ENCODE results near the gene MBNL2.
A peak's percentile ranks its signal among the peaks of the same experiment; 100 is the strongest.
"Not testable (repeated sequence)": the region's sequence is repeated elsewhere in the genome, so short reads cannot be mapped to it uniquely, and the experiment has no call there.

The MBNL2 gene, protein sequence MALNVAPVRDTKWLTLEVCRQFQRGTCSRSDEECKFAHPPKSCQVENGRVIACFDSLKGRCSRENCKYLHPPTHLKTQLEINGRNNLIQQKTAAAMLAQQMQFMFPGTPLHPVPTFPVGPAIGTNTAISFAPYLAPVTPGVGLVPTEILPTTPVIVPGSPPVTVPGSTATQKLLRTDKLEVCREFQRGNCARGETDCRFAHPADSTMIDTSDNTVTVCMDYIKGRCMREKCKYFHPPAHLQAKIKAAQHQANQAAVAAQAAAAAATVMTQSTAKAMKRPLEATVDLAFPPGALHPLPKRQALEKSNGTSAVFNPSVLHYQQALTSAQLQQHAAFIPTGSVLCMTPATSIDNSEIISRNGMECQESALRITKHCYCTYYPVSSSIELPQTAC

DNA sequence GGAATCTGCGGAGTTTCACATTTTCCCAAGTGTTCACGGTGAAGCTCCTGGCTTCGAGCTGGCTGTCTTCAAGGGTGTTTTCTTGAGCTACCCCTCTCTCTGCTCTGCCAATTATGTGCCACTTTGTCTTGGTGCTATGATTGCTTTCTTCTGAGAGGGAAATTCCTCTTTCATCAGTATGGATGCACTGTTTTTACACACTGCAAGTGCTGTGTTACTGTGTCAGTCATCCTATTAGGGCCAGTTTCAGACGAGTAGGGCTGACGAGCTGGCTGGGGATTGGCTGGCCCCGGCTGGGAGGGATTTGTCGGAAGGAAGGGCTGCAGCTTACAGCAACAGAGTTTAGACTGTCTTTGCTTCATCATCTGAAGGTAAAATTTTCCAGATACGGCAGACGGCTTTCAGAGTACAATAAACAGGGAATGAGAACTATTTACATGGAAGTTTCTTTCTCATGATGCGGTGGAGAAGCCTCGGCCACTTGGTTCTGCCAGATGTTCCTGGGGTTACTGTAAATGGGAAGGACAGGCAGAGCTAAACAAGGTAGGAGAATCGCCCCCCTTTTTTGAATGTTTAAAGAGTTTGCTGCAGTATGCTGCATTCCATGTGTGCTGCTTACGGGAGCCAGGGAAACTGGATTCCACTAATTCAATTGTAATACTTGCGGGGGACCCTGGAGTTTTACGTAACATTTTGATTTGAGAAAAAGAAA is at the start of gene MBNL2:
Gene MBNL2, plus strand, starts transcription at position 345 of the 712 bp plus-strand sequence. CDS start 53,903 bp downstream, outside the sequence.
- peak; percentile 74 to 79 for DNase-seq

DNA sequence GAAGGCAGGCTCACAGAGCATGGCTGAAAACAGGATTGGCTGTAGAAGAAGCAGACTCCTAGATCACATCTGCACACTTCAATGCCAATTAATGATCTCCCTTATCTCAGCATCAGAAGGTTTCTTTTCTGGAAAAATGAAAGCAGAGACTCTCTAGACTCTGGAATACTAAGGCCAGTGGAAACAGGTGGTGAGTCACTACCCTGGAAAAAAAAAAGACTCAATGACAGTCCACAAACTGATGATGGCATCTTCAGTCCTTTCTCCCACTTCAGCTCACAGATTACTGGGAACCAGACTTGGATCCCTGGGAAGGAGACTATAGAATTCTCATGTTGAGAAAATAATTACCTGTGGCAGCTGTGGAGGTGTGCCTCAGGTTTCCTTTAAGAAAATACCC is 47.5 kb upstream of the MBNL2 start:
- DNase-seq: no peak

DNA sequence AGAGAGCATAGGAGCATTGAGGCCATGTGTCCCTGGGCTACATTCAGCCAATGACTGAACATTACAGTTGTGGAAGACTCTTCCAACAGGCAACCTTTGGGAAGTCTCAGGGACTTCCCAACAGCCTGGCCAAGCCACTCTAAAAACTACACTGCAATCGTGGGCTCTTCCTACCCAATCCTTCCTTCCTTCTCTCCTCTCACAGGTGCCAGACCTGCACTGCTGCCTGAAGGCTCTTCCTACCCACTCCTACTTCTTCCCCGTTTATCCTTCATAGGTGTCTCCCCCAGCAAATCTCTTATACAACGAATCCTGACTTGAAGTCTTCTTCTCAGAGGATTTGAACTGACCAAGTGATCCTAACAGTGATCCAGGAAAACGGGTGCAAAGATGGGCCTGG is 47.1 kb upstream of the MBNL2 start:
- DNase-seq: no peak

DNA sequence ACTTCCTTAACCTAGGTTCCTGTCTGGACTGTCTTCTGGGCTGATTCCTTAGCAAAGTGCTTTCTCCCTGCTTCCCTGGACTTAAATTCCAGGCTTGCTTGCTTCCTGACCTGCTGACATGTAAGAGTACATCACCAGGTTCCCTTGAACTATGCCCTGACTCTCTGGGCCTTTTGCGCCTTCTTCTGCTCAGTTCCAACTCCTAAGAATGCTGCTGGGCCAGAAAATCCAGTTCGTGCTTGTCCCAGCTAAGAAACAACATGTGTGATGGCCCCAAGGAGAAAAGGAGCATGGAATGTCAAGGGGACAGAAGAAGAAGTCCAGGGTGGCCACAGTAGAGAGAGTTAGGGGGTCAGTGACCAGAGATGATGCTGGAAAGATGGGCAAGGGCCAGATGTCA is 42.6 kb upstream of the MBNL2 start:
- no peak for DNase-seq

DNA sequence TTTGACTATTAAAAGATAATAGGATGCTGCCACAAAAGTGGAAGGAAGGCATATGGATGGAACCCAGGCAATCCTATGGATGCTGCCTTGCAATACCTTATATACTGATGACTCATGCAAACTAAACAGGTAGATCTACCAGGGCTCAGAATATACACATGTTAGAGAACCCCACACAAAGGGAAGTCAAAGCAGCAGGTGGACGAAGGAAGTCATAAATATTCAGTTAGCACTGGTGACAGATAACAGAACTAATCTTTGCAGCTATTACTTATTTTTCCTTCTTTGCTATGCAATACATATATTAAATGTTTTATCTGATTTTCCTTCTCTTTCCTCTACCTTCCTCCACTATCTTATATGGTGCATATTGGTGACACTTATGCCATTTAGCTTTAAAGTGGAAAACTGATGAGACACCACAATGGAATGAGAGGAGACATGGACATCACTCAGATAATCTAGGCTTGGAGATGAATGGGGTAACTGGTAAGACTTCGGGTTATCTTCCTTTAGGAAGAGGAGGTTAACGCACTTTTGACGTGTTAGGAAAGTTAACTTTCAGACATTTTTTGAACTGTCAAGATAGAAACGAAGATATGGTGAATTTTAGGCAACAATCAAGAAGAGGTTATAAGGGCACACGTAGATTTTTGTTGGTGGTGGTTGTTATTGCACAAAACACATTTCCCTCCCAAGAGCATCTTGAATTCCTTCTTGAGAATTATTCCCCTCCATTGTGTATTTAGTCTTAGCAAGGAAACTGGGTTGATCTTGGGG is 39.8 kb upstream of the MBNL2 start:
- no peak for DNase-seq

DNA sequence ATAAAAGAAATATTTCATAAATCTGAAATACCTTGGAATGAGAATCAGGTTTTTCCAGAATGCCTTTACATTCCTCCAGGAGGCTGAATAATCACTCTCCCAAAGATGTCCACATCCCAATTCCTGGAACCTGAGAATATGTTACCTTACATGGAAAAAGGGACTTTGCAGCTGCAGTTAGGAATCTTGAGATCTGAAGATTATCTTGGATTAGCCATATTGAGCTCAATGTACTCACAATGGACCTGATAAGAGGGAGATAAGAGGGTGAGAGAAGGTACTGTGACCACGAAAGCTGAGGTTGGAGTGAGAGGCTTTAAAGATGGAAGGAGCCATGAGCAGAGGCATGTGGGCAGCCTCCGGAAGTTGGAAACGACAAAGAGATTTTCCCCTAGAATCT is 36.8 kb upstream of the MBNL2 start:
- no peak for DNase-seq

DNA sequence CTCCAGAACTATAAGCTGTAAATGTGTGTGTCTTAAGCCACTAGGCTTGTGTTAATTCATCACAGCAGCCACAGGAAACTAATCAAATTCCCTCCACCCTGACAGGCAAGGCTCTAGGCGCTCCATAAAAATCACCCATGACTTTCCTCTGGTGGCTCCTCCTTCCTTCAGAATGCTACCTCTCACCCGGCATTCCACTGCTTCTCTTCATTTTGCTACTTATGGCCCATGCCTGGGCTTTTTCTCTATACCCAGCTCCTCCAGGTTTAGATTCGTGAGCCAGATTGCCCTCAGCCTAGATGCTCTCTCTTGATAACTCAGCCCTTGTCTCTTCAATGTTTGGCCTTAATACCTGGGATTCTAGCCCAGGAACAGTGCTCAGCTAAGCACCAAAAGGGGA is 36.4 kb upstream of the MBNL2 start:
- DNase-seq: no peak

DNA sequence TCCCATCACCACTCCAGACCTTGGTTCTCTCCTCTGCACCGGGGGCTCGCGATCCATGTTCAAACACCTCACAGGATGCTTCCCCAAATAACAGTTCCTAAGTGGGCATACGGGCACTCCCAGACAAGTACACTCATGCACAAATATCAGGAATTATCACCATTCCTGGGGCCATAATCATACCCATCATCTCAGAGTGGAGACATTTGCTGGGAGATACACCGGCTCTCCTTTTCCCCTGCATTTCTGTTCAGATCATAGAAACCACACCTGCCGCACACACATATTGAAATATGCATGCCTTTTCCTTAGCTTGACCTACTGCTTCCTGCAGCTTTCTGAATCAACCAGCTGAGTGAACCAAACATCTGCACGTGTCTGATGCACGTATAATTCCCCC is 33.9 kb upstream of the MBNL2 start:
- no peak for DNase-seq

DNA sequence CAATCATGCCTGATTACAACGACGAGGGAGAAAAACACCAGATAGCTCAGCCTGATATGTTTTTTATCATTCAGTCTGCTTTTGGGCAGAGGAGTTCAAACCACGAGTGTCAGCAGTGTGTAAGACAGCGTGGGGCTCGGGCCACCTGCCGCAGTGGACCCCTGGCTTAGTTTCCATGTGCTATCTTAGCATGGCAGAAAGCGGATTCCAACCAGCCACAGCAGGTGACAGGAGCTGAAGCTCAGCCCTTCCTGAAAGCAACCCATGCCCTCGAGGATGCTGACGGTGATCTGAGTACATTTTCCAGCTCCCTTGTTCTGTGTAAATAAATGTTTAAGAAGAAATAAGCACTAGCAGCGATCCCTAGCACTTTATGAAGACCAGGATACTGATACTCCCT is 32.2 kb upstream of the MBNL2 start:
- no peak for DNase-seq

DNA sequence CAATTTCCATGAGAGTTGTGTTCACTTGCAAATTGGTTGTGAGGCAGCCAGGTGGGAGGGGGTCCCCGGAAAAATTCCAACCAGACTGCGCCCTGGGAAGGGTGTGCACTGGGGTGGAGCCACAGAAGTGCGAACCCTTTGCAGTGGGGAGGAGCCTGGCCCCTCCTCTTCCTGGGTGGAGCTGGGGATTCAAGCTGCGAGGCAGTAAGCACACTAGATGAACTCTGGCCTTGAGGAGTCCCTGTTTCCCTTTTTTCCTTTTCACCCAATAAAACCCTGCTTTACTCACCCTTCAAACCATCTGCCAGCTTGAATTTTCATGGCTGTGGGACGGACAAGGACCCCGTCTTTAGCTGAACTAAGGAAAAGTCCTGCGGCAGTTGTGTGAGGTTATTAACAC is 31.0 kb upstream of the MBNL2 start:
- DNase-seq: no peak

DNA sequence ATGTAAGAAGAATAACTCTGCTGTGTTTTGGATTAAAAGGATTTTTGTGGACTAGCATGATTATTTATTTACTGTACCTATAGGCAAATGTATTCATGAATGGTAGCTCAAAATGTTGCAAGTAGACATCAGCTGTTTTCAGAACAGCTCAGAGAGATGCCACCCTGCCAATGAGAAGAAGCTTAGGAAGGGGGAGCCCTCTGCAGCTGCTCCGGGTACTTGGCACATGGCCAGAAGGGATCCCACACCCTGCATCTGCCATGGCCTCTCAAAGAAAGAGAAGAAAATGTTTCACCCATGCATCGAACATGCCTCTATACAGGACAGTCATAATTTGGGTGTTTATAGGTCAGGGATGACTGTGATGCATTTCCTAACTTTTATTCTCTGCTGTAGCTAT is 30.5 kb upstream of the MBNL2 start:
- no peak for DNase-seq

DNA sequence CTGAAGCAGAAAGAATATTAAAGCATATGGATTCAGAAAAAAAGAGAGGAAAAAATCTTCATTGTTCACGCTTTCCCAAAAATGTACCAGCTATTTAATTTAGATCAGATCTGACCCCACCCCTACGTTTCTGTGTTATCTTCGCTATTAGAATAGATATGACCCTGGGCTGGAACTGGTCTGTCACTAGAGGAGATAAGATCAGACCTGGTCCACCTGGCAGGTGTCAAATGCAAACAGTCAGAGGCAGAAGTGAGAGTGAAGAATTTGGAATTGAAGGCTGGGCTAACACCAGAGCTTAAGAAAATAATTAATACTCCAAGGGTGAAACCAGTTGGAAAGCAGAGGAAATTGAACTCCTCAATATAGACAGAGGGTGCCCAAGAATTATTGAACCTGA is 30.0 kb upstream of the MBNL2 start:
- DNase-seq: no peak

DNA sequence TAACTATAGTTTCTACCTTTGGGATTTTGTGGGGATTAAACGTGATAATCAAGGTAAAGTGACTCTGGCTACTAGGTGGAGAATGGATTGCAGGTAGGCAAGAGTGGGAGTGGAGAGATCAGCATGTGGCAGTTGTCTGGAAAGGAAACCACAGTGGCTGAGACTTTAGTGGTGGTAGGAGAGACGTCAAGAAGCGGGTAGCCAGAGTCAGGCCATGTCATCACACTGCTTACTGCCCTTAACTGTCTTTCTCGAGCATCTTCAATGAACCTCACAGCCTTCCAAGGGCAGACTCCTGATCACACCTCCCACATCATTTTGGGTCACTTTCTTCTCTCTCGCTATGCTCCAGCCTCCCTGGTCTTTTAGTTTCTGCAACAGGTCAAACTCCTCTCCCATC is 28.6 kb upstream of the MBNL2 start:
- DNase-seq: no peak

DNA sequence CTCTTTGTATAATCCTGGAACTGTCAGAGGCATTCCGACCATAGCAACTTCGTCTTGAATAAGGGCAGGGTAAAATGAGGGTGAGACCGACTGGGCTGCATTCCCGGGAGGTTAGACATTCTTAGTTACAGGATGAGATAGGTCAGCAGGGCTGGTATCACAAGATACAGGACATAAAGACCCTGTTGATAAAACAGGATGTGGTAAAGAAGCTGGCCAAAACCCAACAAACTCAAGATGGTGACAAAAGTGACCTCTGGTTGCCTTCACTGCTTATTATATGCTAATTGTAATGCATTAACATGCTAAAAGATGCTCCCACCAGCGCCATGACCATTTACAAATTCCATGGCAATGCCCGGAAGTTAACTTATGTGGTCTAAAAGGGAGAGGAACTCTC is 27.7 kb upstream of the MBNL2 start:
- DNase-seq: no peak

DNA sequence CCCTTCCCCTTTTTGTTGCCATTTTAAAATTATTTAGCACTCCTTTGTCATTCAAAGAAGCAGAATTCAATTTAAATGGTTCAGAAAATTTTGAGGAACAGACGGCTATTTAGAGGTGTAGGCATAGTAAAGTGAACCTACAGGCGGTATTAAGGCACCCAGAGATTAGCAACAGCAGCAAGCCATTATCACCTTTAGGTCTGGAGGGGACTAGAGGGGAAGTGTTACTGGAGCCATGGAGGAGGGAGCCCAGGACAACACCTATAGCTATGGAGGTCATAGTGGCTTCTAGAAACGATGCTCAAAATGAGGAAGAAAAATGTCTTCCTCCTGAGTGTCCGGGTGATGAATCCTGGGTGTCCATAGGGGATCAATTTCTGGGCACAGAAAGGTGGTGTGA is 25.8 kb upstream of the MBNL2 start:
- DNase-seq: no peak

DNA sequence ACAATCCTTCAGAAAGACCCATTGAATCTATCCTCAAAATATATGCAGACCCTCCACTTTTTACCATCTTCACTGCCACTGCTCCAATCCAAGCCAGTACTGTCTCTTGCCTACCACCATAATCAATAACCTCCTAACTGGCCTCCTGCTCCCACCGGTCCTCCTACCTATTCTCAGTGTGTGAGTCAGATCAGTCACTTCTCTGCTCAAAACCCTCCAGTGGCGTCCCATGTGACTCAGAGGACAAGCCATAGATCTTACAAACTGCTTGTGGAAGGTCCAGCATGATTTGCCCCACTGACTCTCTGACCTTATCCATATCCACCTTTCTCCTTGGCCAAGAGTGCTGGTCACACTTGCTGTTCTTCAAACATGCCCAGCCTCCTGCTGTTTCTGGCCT is 23.4 kb upstream of the MBNL2 start:
- no peak for DNase-seq

DNA sequence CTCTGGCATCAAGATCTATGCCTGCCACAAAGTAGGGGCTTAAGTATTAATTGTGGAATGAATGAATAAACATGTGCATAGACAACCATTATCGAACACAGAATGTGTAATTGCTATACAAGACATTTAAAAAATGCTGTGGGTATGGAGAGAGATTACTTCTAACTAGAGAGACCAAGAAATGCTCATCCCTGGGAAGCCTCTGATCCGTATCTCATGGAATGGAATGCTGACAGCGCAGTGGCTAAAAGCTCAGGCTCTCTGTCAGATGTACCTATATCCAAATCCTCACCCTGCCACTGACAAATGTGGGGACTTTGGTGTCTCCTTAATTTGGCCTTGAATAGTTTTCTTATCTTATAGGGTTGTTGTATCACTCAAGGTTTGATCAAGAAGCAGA is 22.7 kb upstream of the MBNL2 start:
- DNase-seq: no peak

DNA sequence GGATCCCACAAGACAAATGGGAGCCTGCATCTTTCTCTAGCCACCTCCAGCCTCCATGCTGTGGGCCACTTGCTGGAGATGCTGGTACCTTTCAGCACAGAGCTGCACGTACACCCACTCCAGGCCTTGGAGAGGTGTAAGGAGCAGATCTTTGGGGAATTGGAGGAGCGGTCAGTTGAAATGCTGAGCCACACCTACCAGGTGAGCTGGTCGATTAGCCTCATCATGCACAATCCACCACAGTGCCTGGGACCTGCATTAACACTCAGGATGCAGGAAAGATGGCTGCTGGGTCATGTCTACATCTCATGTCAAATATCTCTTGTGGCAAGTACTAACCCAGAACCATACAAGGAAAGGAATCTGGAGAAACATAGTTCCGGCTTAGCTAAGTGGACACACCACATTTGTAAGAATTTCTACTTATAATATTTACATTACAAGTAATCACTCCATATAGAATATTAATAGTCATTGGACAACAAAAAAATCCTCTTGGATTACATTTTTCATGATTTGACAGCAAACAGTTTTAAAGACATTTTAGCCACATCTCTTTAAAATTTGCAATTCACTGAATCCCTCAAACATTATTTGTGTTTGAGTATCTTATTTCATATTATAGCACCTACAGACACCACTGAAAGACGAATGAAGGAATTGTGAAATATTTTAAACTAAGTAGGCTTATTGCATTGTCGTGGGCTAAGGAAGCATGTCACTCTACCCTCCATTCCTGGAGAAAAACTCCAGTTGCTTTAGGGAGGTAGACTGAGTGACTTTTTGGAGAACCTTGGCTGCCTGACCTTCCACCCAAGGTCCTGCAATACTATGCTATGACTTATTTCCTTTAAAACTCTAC is 21.8 kb upstream of the MBNL2 start:
- DNase-seq: no peak

DNA sequence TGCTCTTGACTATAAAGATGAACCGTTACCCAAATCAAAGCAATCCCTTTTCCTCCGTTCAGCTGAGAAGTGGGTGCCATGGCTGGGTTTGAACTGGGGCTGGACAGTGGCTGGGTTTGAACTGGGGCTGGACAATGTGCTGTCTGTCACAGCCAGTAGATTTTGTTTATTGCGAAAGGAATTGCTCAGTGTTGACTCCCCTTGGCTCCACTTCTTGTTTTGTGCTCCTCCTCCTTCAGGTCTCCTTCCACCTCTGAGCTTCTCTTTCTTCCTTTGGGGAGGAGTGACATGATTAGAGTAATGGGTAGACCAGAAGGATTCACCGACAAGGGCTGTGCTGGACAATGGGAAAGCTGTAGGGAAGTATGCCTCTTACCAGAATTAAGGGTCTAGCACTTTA is 19.4 kb upstream of the MBNL2 start:
- peak in 1 of 2 experiments; percentile 14 for DNase-seq

DNA sequence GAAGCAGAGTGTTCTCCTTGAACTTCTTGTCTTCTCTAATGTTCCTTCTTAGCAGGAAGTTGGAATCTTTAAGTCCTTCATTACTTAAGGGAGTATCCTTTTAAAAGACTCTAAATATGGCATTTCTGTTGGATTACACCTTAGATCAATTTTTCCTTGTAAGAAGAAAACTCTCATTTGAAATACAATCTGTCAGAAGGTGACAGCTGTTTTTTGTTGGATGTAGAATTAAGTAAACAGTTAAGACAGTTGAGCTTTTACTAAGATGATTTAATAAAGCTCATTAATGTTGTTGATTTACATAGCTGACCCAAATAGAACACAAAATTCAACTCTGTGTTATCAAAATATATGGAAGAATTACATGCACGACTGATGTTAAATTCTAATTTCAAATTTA is 16.7 kb upstream of the MBNL2 start:
- DNase-seq: no peak

DNA sequence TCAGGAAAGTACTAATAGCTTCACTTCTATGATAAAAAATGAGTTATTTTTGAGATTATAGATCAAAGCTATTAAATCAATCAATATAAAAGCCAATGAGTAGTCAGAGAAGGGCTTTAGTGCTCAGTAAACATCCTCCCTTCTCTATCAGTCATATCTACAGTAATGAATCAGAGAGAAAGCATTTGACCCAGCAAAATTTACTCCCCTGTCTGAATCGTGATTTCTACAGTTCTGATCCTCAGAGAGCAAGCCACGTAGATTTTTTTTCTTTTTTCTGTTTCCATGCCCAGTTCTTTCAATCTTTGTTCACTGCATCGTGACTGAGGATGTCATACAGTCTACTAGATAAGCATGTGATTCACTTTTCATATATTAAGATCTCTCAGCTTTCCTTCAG is 16.2 kb upstream of the MBNL2 start:
- no peak for DNase-seq

DNA sequence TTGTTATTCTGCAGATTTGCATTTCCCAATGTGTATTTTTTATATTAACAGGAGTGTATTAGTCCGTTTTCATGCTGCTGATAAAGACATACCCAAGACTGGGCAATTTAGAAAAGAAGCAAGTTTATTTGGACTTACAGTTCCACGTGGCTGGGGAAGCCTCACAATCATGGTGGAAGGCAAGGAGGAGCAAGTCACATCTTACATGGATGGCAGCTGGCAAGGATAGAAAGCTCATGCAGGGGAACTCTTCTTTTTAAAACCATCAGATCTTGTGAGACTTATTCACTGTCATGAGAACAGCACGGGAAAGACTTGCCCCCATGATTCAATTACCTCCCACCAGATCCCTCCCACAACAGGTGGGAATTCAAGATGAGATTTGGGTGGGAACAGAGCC is 14.9 kb upstream of the MBNL2 start:
- not testable (repeated sequence) for DNase-seq

DNA sequence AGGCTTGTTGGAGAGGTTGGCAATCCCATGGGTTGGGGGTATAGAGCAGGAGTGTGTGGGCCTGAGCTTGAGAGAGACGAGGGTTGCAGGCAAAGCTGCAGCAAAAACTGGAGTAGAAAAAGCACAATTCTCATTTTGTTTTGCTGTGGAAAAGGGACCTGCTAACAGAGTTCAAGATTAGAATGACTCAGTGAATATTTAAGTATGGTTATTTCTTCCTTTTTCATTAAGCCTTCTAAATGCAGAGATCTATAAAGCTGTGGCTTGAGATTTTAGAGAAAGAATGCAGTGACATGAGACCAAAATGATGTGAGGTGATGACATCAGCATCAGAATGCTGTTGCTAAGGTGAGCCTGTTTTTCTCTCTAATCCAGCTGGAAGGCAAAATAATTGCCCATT is 10.8 kb upstream of the MBNL2 start:
- no peak for DNase-seq

Data from AML-193 (cell line).